ENCODE results near the gene MRPS24. TPM values are rescaled to one million over a fixed set of nuclear protein-coding genes. Genes with fewer than 3 reads are reported as not detected.

MRPS24 gene
- total and polyA plus RNA-seq, 9 donors, result 73.0 to 124 (median 96.3) TPM

DNA sequence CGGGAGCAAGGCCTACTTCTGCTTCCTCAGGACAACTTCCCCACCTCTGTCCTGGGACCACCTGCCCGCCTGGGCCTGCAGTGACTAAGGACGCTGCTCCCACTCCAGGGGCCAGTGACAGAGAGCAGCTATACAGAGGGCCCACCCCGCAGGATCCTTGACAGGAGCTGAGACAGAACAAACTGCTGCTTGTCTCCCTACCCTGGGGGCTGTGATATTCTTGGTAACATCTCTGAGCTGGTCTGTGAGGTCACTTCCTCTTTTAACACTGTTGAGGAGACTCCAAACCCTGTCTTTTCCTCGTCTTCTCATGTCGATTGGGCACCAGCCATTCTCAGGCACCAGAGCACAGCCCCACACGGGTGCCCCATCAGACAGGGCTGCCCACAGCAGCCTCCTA, 6.9 kb upstream of the MRPS24 start:
- H3K36me3 ChIP-seq, result no peaks in the 10 kb centered on the region
- intact Hi-C loops (cut with DNase I), result no loop called here
- no peaks in the 10 kb centered on the region for H3K9me3 ChIP-seq
- WGBS, 3 donors, result 85 to 92% (median 89%) methylated on average over 7 of the region's 7 CpGs
- H3K4me3 ChIP-seq, result no peak overlapping the region
- DNase-seq, result no peak
- H3K27me3 ChIP-seq, result no peaks in the 10 kb centered on the region
- TF ChIP-seq POLR2A (IDR thresholded peaks at IDR 0.05) (no peak), EP300 (IDR thresholded peaks at IDR 0.05) (no peak)
- TF ChIP-seq, protein P1, sequence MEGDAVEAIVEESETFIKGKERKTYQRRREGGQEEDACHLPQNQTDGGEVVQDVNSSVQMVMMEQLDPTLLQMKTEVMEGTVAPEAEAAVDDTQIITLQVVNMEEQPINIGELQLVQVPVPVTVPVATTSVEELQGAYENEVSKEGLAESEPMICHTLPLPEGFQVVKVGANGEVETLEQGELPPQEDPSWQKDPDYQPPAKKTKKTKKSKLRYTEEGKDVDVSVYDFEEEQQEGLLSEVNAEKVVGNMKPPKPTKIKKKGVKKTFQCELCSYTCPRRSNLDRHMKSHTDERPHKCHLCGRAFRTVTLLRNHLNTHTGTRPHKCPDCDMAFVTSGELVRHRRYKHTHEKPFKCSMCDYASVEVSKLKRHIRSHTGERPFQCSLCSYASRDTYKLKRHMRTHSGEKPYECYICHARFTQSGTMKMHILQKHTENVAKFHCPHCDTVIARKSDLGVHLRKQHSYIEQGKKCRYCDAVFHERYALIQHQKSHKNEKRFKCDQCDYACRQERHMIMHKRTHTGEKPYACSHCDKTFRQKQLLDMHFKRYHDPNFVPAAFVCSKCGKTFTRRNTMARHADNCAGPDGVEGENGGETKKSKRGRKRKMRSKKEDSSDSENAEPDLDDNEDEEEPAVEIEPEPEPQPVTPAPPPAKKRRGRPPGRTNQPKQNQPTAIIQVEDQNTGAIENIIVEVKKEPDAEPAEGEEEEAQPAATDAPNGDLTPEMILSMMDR (IDR thresholded peaks at IDR 0.05), result no peak
- no peaks in the 10 kb centered on the region for H3K4me1 ChIP-seq (ENCODE audit: insufficient read depth)
- no peak overlapping the region for H3K27ac ChIP-seq

DNA sequence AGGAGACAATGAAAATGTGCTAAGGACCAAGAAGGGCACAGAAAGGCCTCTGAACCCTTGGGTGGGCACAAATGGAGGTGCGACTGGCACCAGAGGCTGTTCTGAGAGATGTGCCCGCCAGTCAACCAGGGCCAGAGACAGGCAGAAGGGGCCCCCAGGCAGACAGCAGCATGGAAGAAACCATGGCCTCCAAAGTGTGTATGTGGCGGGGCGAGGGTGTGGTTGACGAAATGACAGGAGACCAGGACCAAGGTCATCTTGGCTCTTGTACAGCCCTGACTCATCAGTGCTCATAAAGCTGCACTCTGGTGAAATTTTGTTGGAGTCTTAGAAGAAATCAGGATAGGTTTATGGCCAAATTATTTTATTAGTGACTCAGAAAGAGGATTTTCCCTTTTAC, 4.0 kb upstream of the MRPS24 start:
- TF ChIP-seq POLR2A (IDR thresholded peaks at IDR 0.05), result no peak
- TF ChIP-seq, protein P1 (IDR thresholded peaks at IDR 0.05), result no peak
- TF ChIP-seq EP300 (IDR thresholded peaks at IDR 0.05), result no peak
- Histone ChIP-seq H3K27me3 (no peaks in the 10 kb centered on the region), H3K27ac (no peak overlapping the region), H3K4me3 (no peak overlapping the region), H3K9me3 (no peaks in the 10 kb centered on the region), H3K36me3 (no peaks in the 10 kb centered on the region), H3K4me1 (ENCODE audit: insufficient read depth) (peaks cover 1% of the 10 kb centered on the region)
- DNase-seq, result peak in 3 of 5 donors; percentile 27 to 65 (median 40)
- intact Hi-C loops (cut with DNase I), result no loop called here
- WGBS, 3 donors, result 82 to 88% (median 87%) methylated on average over 5 of the region's 5 CpGs

DNA sequence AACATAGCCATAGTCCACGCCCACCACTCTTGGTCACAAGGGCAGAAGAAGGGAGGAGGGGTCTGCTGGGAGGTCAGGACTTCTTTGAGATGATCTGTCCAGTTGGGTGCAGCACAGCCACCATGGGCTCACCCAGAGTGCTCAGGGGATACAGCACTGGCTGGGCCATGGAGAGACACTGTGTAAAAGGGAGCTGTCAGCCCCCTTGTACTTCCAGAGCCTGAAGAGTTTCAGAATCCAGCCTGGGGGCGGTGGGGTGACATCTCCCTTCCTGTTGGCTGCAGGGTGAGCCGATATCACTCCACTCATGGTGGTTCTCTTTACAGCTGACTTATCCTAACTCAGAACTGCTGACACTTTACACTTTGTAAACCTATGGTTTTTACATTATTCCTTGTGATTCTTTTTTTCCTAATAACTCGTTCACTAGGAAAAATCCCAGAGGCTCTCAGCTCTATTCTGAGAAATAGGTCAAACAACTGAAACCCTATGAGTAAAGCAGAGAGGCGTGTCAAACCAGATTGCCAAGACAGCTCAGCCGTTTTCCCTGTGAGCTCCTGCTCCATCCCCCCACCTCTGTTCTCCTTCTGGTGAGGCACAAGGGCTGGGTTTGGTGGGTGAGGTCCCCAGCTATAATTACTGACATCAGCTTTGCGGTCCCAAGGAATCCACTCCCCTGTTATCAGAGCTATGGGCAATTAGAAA, 3.2 kb upstream of the MRPS24 start:
- Histone ChIP-seq H3K4me1 (ENCODE audit: insufficient read depth) (peaks cover 1% of the 10 kb centered on the region), H3K27me3 (no peaks in the 10 kb centered on the region), H3K9me3 (no peaks in the 10 kb centered on the region), H3K36me3 (no peaks in the 10 kb centered on the region), H3K27ac (no peak overlapping the region), H3K4me3 (no peak overlapping the region)
- intact Hi-C loops (cut with DNase I), result no loop called here
- TF ChIP-seq, protein P1 (IDR thresholded peaks at IDR 0.05), result no peak
- TF ChIP-seq POLR2A (IDR thresholded peaks at IDR 0.05) (no peak), EP300 (IDR thresholded peaks at IDR 0.05) (no peak)
- DNase-seq, result peak in 2 of 5 donors; percentile 41 to 59
- WGBS, 3 donors, result 16 to 25% (median 20%) methylated on average over 7 of the region's 7 CpGs

DNA sequence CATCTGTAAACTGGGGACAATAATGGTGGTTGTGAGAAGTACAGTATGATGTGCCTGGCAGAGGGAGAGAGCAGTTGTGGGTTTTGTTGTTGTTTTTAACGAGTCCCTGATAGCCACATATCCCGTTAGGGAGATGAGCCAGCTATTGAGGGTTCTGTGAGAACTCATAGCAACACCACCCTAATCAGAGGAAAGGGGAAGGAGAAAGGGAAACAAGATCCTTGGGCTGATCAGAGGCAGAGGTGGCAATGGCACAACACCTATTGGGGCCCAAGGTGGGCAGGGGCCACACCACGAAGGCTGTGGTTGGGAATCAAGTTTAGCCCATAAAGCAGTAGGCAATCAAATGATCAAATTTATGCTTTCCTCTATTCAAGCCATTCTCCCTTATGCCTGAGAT, 1.7 kb upstream of the MRPS24 start:
- Histone ChIP-seq H3K27ac (no peak overlapping the region), H3K4me1 (ENCODE audit: insufficient read depth) (peaks cover 1% of the 10 kb centered on the region), H3K4me3 (no peak overlapping the region), H3K36me3 (no peaks in the 10 kb centered on the region), H3K9me3 (no peaks in the 10 kb centered on the region), H3K27me3 (no peaks in the 10 kb centered on the region)
- no peak for DNase-seq
- intact Hi-C loops (cut with DNase I), result no loop called here
- WGBS, 3 donors, result 69 to 82% (median 73%) methylated on average over 3 of the region's 3 CpGs
- TF ChIP-seq EP300 (IDR thresholded peaks at IDR 0.05) (no peak), POLR2A (IDR thresholded peaks at IDR 0.05) (no peak)
- TF ChIP-seq, protein P1 (IDR thresholded peaks at IDR 0.05), result no peak

Measured in ovary (tissue), 9 donors.